HG02981 (cell line): ENCODE measurements around the gene CLCA1.

ENCODE experiments used
- ATAC-seq: cut with Tn5 transposase; IDR thresholded peaks from one replicate; pipeline ENCODE4 v1.9.1; 2021; ENCODE audit warnings: mild to moderate bottlenecking, moderate library complexity; ENCODE audit not compliant: unreplicated experiment

CLCA1 gene, protein sequence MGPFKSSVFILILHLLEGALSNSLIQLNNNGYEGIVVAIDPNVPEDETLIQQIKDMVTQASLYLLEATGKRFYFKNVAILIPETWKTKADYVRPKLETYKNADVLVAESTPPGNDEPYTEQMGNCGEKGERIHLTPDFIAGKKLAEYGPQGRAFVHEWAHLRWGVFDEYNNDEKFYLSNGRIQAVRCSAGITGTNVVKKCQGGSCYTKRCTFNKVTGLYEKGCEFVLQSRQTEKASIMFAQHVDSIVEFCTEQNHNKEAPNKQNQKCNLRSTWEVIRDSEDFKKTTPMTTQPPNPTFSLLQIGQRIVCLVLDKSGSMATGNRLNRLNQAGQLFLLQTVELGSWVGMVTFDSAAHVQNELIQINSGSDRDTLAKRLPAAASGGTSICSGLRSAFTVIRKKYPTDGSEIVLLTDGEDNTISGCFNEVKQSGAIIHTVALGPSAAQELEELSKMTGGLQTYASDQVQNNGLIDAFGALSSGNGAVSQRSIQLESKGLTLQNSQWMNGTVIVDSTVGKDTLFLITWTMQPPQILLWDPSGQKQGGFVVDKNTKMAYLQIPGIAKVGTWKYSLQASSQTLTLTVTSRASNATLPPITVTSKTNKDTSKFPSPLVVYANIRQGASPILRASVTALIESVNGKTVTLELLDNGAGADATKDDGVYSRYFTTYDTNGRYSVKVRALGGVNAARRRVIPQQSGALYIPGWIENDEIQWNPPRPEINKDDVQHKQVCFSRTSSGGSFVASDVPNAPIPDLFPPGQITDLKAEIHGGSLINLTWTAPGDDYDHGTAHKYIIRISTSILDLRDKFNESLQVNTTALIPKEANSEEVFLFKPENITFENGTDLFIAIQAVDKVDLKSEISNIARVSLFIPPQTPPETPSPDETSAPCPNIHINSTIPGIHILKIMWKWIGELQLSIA

DNA sequence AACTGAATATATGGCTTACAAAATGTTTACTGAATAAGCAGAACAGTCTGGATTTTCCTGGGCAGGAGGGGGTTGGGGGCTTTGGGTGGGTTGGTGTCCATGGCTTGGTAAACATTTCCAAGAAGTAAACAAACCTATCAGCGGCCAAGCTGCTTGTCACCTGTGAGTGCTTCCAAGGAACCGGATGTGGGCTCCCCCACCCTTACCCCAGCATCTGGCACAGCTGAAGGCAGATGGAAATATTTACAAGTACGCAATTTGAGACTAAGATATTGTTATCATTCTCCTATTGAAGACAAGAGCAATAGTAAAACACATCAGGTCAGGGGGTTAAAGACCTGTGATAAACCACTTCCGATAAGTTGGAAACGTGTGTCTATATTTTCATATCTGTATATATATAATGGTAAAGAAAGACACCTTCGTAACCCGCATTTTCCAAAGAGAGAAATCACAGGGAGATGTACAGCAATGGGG is at the start of gene CLCA1:
Gene CLCA1 (plus strand): TSS at position 427 of the 477 bp plus-strand sequence. CDS start 45 bp downstream, at position 472.
- ATAC-seq, result no peak

DNA sequence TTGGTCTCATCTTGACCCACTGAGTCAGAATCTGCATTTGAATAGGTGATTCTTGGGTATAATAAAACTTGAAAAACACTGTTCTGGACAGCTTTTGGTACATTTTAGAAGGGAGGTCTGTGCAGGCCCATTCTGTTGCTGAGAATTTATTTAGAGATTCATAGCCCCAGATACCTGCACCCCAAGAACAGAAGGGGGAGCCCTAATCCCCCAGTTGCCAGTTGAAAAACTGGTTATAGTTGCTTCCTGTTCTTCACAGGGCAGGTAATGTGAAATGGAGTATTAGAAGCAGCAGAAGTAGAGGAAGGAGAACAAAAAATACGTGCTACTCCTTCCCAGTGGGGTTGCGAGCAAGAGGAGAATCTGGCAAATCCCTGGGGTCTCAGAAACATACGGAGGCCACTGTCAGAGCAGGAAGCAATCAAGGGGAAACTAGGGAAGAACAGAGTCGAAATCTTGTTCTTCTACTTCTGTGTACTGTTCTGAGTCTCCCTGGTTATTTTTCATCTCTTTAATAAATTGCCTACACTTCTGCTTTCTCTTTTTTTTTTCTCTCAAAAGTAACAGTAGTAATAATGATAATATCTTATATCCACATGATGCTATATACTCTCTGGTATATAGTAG is 49.3 kb upstream of the CLCA1 start:
- peak; percentile 71 for ATAC-seq

DNA sequence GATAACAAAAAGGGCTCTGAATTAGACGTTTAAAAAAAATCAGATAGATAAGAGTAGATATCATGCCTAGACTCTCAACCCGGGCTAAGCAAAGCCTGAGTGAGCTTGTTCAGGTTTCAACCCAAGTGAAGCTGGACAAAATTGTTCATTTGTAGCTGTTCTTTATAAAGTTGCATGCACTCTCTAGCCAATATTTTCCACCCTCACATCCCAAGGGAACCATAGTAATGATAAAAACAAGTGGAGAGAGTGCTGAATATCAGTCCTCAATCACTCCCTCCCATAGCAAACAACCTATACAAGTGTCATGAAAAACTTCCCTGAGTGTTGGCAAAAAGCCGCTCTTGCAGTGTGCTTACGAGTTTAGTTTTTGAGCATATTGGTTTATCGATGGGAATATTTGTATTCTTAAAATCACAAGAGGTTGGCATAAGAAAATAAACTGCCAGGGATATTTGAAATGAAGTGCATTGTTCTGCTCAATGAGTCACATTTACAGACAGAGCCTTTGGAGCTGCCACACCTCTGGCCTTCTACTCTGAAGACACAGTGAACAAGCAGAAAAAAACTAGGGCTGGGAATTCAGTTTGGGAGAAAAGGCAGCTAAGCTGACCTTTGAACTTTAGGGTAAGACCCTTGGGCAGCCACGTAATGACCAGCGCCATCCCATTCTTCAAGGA is 47.0 kb upstream of the CLCA1 start:
- ATAC-seq, result no peak

DNA sequence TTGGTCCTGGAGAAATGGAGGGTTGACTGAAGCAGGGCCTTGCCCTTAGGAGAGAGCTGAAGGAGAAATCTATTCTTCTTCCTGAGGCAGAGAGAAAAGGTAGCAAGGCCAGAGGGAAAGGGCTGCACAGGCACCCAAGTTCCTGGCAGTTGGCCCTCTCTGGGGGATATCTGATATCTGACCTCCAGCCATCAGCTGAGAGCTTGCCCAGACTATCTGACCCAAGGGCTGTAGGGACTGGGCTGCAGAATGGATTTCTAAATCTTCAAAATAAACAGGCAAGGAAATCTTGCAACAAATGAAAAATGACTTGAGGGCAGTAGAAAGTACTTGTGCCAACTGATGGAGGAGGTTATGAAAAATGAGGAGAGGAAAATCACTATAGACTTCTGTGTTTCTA is 45.3 kb upstream of the CLCA1 start:
- ATAC-seq, result no peak

DNA sequence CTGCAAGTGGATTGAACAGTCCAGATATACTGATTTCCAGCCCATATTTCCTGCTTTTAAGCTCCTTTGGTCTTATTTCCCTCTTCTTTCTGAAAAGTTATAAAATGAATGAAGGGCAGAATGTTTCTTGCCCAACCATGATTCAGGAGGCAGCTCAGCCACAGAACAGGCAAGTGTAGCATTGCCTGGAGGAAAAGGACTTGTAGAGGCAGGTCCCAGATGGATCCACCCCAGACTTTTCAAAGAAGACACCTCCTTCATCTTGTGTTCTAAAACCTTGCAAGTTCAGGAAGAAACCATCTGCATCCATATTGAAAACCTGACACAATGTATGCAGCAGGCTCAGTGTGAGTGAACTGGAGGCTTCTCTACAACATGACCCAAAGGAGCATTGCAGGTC is 44.9 kb upstream of the CLCA1 start, which contains the start of gene CLCA2:
Gene CLCA2 (plus strand): TSS at position 299 of the 400 bp plus-strand sequence. CDS start 77 bp downstream, at position 376.
- ATAC-seq, result no peak

DNA sequence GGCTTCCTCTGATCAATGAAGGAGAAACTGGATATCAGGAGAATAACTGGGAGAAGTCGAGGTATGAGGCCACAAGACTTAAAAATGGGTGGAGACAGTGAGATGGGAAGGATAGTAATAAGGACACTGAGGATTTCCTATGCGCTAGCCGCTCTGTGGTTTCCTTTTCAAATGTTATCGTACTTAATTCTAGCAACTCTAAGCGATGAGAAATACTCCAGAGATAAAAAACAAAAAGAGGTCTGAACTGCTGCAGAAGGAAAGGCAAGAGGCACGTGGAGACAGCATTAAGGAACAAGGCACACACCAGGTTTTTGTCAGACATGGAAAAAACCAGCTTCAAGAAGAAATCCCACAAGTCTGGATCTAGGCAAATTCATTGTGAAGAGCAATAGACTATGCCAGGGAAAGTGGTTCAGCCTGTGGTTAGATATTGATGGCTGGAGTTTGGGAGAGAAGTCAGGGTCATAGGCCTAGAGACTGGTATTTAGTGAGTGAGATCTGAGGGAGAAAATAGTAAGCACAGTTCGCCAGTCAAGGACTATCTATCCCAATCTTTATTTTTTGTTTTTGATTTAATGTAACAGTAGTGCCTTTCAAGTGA is 39.5 kb upstream of the CLCA1 start:
- ATAC-seq, result no peak

DNA sequence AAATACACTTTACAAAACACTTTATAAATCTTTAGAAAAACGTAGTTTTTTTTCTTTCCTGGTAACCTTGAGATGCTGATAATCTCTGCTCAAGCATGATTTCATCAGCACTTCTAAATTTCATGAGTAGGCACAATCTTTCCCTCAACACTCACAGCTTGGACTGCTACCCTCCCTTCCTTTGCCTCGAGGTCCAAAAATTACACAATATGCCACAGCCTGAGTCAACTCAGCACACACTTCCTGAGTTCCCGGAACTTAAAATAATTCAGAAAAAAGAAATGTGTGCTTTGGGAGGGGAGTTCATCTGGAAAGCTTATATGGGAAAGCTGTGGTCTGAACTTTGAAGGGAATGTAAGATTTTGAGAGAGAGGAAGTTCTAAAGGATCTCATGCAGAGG is 38.9 kb upstream of the CLCA1 start:
- ATAC-seq, result no peak

DNA sequence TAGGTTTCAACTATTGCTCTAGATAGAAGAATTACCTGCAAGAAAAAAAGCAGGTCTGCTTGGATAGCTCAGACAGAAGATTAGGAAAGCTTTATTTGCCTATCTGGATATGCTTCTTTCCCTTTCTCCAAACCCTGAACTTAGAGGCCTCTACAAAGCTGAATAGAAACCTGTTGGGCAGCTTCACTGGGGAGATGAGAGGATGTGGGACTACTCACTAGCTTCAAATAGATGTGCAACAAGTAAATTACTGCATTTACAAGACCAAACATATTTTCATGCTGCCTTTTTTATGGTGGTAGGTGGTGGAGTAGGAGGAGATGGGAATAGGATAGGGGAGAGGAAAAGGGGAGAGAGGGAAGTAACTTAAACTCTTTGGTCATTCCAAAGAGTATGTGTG is 38.4 kb upstream of the CLCA1 start:
- no peak for ATAC-seq

DNA sequence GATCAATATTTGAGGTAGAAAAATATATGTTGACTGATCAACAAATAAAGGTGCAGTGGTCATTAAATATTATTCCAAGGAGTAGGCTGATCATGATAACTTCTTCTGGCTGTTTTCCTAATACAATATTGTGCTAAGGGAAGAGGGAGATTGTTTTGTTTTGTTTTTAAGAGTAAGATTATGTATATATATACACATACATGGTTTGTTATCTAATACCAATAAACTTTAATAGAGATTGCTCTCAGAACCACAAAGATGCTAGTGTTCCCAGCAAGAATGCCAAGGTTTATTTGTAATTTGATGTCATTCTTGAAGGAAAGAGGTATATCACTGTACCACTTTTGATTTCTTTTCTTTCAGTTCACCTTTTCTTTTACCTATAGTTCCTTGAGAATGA is 34.7 kb upstream of the CLCA1 start:
- no peak for ATAC-seq

DNA sequence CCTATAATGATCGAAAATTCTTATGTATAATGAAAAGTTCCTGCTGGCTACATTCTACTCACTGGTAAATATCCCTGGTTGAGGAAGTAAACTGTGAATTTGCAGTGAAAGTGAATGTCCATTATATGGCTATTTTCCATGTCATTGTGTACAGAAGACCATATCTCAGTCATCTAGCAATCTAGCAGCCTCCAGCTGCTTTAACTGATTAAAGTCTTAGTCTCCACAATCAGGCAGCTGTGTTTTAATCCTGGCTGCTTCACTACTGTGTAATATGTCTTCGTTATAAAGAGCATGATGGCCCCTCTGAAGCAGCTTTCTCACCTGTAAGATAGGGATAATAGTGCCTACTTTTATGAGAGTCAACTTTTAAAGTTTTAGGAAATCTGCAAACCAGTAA is 33.4 kb upstream of the CLCA1 start:
- ATAC-seq, result no peak

DNA sequence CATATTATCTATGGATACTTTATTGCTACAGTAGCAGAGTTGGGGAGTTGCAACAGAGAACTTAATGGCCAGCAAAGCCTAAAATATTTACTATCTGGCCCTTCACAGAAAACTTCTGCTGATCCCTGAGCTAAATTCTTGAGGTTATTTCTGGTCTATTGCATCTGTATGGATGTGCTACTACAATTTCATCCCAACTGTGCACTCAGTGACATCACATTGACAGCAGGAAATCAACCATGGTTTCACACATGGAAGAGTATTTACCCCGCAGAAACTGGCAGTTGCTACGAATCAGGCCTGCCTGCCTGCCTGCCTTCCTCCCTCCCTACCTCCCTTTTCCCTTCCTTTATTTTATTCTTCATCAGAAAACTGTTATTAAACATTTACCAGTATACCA is 32.7 kb upstream of the CLCA1 start:
- no peak for ATAC-seq

DNA sequence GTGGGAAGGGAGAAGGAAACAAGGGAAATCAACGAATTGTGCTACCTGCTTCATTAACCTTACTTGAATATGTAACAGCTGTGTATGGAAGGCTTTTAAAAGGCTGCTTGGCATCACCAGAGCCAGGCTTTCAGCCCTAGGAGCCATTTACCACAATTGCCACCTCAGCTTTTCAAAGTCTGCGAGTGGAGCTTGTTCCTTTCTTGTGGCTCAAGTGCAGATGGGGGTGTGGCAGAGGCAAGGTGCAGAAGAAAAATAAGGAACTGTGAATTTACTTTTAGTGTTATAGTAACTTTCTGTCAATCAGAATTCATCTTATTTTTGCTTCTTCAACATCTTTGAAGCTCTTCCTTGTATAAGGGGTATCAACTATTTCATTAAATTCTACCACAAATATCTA is 27.1 kb upstream of the CLCA1 start:
- no peak for ATAC-seq

DNA sequence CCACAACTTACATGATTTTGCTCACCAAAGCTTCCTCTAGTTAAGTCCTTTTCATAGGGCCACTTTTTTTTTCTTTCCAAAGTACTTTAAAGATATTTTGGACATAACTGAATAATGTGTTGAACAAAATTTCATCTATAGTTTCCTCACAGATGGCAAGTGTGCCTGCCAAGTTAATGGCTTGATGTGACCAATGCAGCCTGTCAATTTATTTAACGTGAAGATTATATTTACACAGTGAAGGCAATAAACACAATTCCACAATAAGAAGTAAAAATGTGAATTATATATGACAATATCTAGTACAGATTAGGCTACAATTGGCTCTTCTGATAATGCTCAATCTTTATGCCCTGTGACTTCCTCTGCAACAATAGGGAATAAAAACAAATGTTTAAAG is 26.7 kb upstream of the CLCA1 start:
- no peak for ATAC-seq

DNA sequence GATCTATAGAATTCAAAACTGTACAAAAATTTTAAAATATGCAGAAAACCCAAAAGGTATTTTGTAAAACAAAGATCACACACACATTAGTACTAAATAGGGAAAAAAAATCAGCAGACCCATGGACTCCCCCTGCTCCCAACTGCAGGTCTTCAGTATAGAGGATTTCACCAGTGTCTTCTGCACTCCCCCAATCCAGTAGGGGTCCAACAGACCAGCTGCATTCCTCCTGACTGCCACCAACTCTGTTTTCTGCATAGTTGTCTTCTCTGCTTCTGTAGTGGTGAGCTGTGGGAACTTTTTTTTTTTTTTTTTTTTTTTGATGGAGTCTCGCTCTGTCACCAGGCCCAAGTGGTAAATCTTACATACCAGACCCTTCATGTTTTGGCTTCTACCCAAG is 22.8 kb upstream of the CLCA1 start:
- no peak for ATAC-seq

DNA sequence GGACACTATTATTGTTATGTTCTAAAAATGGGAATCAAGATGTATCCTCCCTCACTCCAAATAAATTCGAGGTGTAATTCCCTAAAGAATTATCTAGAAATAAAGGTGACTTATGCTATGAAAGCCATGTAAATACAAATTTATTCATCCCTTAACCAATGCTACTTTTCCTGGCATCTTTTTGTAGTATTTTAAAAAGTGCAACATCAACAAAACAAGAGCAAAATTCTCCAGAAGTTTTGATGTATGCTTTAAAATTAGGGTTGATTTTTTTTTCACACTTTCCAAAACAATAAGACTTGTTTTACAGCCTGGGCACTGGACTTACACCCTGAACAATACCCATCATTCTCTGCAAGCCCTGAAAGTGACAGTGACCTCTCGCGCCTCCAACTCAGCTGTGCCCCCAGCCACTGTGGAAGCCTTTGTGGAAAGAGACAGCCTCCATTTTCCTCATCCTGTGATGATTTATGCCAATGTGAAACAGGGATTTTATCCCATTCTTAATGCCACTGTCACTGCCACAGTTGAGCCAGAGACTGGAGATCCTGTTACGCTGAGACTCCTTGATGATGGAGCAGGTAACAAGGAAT is 21.4 kb upstream of the CLCA1 start:
- ATAC-seq, result no peak

DNA sequence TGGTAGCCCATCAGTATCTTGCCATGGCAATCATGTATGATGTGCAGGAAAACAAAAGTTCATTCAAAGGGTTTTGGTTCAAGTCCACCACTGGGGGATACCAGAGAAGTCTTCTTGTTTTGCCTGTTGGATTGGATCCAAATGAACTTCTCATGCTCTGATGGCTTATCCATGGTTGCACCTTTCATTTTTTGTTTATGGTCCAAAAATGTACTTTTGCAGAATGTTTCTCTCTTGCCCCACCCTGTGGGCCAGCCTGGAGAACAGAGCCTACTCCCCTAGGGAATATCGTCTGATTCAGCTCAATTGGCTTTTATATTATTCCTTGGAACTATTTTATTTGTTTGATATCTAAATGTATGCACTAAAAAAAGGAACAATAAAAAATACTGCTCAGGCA is 20.1 kb upstream of the CLCA1 start:
- no peak for ATAC-seq

DNA sequence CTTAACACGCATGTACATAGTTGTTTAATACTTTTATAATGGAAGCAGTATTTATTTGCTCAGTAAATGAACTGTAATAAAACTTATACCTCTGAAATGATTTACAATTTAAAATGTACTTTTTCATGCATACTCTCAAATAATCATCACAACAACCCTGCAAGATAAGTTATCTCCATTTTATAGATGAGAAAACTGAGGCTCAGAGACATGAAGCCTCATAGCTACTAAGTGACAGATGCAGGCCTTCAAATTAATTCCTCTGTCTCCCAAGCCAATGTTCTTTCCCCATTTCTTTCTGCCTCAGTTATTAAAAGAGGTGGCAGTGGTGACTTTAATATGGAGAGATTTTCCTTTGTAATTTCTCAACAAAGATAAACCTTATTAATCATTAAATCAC is 19.6 kb upstream of the CLCA1 start:
- ATAC-seq, result no peak

DNA sequence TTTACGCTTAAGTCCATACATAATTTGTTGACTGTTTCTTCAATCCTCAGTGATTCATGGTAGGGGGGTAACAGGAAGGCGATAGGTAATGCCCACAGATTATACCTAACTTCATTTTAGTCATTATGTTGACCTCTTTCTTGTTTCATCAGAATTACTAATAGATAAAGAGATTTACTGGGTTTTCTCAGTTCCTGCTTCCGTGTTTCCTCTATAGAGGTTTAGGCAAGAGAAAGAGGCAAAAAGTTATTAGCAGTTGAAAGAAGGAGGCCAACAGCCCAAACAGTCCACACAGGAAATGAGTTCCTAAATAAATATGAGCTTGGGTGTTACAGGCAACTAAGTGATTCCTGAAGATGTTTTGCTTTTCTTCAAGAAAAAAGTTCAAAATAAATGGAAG is 17.9 kb upstream of the CLCA1 start:
- no peak for ATAC-seq

DNA sequence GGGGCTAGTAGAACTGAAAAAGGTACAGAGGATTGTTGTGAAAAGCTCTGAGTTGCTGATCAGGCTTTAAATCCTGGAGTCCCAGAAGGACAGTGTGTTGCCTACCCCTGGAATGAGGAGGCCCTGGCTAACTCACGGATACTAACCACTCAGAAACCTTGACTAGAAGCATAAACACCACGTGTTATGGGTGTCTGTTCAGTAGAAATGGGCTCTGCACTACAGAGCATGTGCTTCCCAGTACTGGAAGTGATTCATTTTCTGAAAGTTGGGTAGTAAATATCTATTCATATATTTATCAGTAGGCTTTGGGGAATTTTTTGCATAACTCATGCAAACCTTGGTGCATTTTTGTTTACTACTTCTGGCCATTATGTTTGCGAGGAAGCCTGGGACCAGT is 15.1 kb upstream of the CLCA1 start:
- ATAC-seq, result no peak

DNA sequence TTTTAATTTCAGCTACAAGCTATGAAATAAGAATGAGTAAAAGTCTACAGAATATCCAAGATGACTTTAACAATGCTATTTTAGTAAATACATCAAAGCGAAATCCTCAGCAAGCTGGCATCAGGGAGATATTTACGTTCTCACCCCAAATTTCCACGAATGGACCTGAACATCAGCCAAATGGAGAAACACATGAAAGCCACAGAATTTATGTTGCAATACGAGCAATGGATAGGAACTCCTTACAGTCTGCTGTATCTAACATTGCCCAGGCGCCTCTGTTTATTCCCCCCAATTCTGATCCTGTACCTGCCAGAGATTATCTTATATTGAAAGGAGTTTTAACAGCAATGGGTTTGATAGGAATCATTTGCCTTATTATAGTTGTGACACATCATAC is 13.7 kb upstream of the CLCA1 start:
- ATAC-seq, result no peak
